OCI-LY3 (cell line): Measurements from ENCODE around the gene GPR85.
"Not testable (repeated sequence)": the region's sequence is repeated elsewhere in the genome, so short reads cannot be mapped to it uniquely, and the experiment has no call there.

Experiments
- H2AFZ ChIP-seq: fragments of 200-600, 300-600 bp; shearing (Covaris generic); 2 replicates; pipeline ENCODE4 v1.6.0; 2014; ENCODE audit warnings: antibody characterized with exemption, low read depth, low read length
- H3K27ac ChIP-seq: fragments of 200-600, 300-600 bp; sonication (generic); 2 replicates; pipeline ENCODE4 v1.5.1; 2014; ENCODE audit warnings: mild to moderate bottlenecking, low read length, moderate library complexity, mixed read lengths
- H3K27me3 ChIP-seq: fragments of 200-600, 300-600 bp; sonication (generic); 2 replicates; pipeline ENCODE4 v1.6.1; 2014; ENCODE audit warnings: low read depth, low read length, mixed read lengths
- H3K36me3 ChIP-seq: fragments of 200-600, 300-600 bp; sonication (generic); replicated peaks from 2 replicates; pipeline ENCODE3; 2014; ENCODE audit warnings: low read depth, low read length, mixed read lengths
- H3K4me1 ChIP-seq: fragments of 300-600, 200-600 bp; sonication (generic); 2 replicates; pipeline ENCODE4 v1.6.1; 2014; ENCODE audit warnings: low read length, mixed read lengths
- H3K4me2 ChIP-seq: fragments of 200-600, 300-600 bp; sonication (generic); 2 replicates; pipeline ENCODE4 v1.6.1; 2014; ENCODE audit warnings: low read length, mixed read lengths
- H3K4me3 ChIP-seq: fragments of 300-600, 200-600 bp; sonication (generic); 2 replicates; pipeline ENCODE4 v1.5.1; 2014; ENCODE audit warnings: antibody characterized with exemption, mild to moderate bottlenecking, low read length, moderate library complexity
- H3K79me2 ChIP-seq: fragments of 300-600, 200-600 bp; shearing (Covaris generic); 2 replicates; pipeline ENCODE4 v1.6.1; 2014; ENCODE audit warnings: mild to moderate bottlenecking, low read length, mixed read lengths
- H3K9ac ChIP-seq: fragments of 300-600, 200-600 bp; shearing (Covaris generic); 2 replicates; pipeline ENCODE4 v1.6.0; 2014; ENCODE audit warnings: mild to moderate bottlenecking, low read length, moderate library complexity
- H3K9me3 ChIP-seq: fragments of 200-600, 300-600 bp; shearing (Covaris generic); 2 replicates; pipeline ENCODE4 v1.6.1; 2014; ENCODE audit warnings: low read length, mixed read lengths; ENCODE audit not compliant: insufficient read depth
- H4K20me1 ChIP-seq: fragments of 200-600, 300-600 bp; sonication (generic); 2 replicates; pipeline ENCODE4 v1.6.1; 2016; ENCODE audit warnings: low read length, mixed read lengths; ENCODE audit not compliant: insufficient read depth
- CTCF ChIP-seq: fragments of 200-600, 300-600 bp; sonication (generic); IDR thresholded peaks from 2 replicates; pipeline ENCODE4 v1.5.1; 2014; ENCODE audit warnings: antibody characterized with exemption, low read length, low read depth
- EZH2phosphoT487 ChIP-seq: fragments of 200-600 bp; shearing (Covaris generic); IDR thresholded peaks from 2 replicates; pipeline ENCODE4 v1.6.1; 2018; ENCODE audit warnings: antibody characterized with exemption, mixed run types, low read depth

The GPR85 gene

GRCh38 chr7:113118074-113118959 is 31.7 kb upstream of the GPR85 start, which contains the start of gene SMIM30:
TSS of gene SMIM30 (minus strand) at chr7:113118554. CDS start at chr7:113117578, 976 bp downstream.
- Histone ChIP-seq H3K9ac (peak within 1 kb of the TSS; percentile 67), H3K27ac (peak within 1 kb of the TSS; percentile 22; the same call in 1 of the 2 replicates)

GRCh38 chr7:113117374-113117774 is 30.7 kb upstream of the GPR85 start:
- H4K20me1 ChIP-seq, H3K27ac ChIP-seq, H3K79me2 ChIP-seq, H3K9me3 ChIP-seq, H3K27me3 ChIP-seq, H3K36me3 ChIP-seq, H2AFZ ChIP-seq: not testable (repeated sequence)
- peaks cover 39% of the 10 kb centered on the region for H3K4me1 ChIP-seq
- peak overlapping the region; percentile 67 for H3K9ac ChIP-seq
- peak overlapping the region; percentile 84 for H3K4me3 ChIP-seq
- H3K4me2 ChIP-seq, result peak overlapping the region; percentile 95

More at GRCh38 chr7:113118074-113118959, 31.7 kb upstream of the GPR85 start, which contains the start of gene SMIM30:
- no peaks in the 10 kb centered on the region for H3K27me3 ChIP-seq
- peaks cover 4% of the 10 kb centered on the region; the same call in 1 of the 2 replicates for H3K79me2 ChIP-seq
- H3K4me1 ChIP-seq, result peaks cover 47% of the 10 kb centered on the region
- peak within 1 kb of the TSS; percentile 84 for H3K4me3 ChIP-seq
- H3K36me3 ChIP-seq, result peaks cover 5% of the 10 kb centered on the region
- TF ChIP-seq EZH2phosphoT487 (no peak), CTCF (no peak)
- H3K4me2 ChIP-seq, result peak within 1 kb of the TSS; percentile 95
- H3K9me3 ChIP-seq, result no peaks in the 10 kb centered on the region
- H2AFZ ChIP-seq, result peak within 1 kb of the TSS; percentile 82
- H4K20me1 ChIP-seq, result no peaks in the 10 kb centered on the region

DNA sequence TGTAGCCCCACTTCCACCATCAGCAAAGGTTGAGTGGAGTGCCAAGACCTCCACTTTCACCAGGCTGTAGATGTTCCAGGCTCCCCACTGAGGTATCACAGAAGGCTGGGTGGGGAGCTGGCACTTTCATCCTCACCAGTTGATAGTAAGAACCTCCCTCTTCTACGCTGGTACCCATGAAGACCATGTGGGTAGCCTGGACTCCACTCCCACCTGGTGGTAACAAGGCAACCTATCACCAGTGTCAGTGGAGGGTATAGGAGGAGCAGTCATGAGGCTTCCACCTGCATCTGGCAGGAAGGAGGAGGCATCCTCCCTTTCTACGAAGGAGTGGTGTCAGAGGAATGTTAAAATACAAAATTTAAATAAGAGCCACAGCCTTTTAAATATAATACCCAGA is 27.3 kb upstream of the GPR85 start:
- peaks cover 5% of the 10 kb centered on the region for H3K36me3 ChIP-seq
- H4K20me1 ChIP-seq, result no peaks in the 10 kb centered on the region
- H3K4me2 ChIP-seq, result no peak overlapping the region
- no peak overlapping the region for H3K27ac ChIP-seq
- H3K4me3 ChIP-seq, result no peak overlapping the region
- no peaks in the 10 kb centered on the region for H3K27me3 ChIP-seq
- TF ChIP-seq CTCF (peak; percentile 53), EZH2phosphoT487 (no peak)
- no peak overlapping the region for H3K9ac ChIP-seq
- peaks cover 8% of the 10 kb centered on the region for H3K4me1 ChIP-seq
- H3K9me3 ChIP-seq, result no peaks in the 10 kb centered on the region
- no peak overlapping the region for H2AFZ ChIP-seq
- peaks cover 4% of the 10 kb centered on the region; the same call in 1 of the 2 replicates for H3K79me2 ChIP-seq

- Histone ChIP-seq H3K4me3 (no peak overlapping the region), H3K36me3 (no peaks in the 10 kb centered on the region), H3K9ac (no peak overlapping the region), H2AFZ (no peak overlapping the region), H3K27ac (no peak overlapping the region), H3K4me1 (peaks cover 3% of the 10 kb centered on the region; the same call in 1 of the 2 replicates), H4K20me1 (no peaks in the 10 kb centered on the region), H3K27me3 (no peaks in the 10 kb centered on the region), H3K4me2 (no peak overlapping the region), H3K79me2 (no peaks in the 10 kb centered on the region), H3K9me3 (no peaks in the 10 kb centered on the region)
- TF ChIP-seq EZH2phosphoT487, result no peak
- no peak for TF ChIP-seq CTCF
These were observed 23.1 kb upstream of the GPR85 start for GRCh38 chr7:113109718-113110117.
